B cell (primary cell): ENCODE measurements around the gene TRPV2.

Experiments used
- EZH2 ChIP-seq: IDR thresholded peaks from 2 replicates; pipeline ENCODE4 v1.6.1; 2012; ENCODE audit warnings: borderline replicate concordance, low read depth, mild to moderate bottlenecking, moderate library complexity, low read length; ENCODE audit not compliant: insufficient read depth, poor library complexity, severe bottlenecking
- TF ChIP-seq, protein P1 (sequence below): fragments of 200-600 bp; IDR thresholded peaks from one replicate; pipeline ENCODE4 v1.8.0; 2022; ENCODE audit warnings: antibody characterized with exemption, mild to moderate bottlenecking

DNA sequence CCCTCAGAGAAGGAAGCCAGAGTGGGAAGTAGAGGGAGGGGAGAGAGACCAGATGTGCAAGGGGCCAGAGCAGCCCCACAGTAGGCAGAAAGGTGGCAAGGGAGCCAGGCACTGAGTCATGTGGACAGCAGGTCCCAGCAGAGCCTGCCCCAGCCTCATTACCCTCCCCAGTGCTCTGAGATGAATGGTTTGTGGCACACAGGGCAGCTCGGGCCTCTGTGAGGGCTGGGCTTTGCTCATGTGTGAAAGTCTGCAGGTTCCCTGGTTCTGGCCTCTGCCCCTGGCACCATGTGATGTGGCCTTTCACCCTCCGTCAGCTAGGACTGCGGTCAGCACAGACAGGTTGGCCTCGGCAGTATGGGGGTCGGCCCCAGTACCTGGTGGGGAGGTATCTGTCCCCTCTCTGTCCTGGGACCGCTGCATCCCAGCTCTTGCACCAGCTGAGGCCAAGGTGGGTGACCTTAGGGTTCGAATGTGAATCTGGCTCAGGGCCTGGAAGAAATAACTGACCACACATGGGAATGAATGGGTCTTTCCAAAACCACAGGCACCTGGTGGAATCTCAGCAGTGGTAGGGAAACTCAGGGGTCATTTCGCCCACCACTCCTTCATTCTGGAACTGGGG, 67.8 kb downstream of the TRPV2 start:
- TF ChIP-seq EZH2 = no peak
- TF ChIP-seq, protein P1, sequence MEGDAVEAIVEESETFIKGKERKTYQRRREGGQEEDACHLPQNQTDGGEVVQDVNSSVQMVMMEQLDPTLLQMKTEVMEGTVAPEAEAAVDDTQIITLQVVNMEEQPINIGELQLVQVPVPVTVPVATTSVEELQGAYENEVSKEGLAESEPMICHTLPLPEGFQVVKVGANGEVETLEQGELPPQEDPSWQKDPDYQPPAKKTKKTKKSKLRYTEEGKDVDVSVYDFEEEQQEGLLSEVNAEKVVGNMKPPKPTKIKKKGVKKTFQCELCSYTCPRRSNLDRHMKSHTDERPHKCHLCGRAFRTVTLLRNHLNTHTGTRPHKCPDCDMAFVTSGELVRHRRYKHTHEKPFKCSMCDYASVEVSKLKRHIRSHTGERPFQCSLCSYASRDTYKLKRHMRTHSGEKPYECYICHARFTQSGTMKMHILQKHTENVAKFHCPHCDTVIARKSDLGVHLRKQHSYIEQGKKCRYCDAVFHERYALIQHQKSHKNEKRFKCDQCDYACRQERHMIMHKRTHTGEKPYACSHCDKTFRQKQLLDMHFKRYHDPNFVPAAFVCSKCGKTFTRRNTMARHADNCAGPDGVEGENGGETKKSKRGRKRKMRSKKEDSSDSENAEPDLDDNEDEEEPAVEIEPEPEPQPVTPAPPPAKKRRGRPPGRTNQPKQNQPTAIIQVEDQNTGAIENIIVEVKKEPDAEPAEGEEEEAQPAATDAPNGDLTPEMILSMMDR = no peak
